NCI-H1417 (cell line): ENCODE results near the gene MEOX1.

Experiments used
- DNase-seq, 3 experiments: peaks; one replicate each; lab custom pipeline; 2025; lab: John Stamatoyannopoulos, UW

Gene MEOX1

DNA sequence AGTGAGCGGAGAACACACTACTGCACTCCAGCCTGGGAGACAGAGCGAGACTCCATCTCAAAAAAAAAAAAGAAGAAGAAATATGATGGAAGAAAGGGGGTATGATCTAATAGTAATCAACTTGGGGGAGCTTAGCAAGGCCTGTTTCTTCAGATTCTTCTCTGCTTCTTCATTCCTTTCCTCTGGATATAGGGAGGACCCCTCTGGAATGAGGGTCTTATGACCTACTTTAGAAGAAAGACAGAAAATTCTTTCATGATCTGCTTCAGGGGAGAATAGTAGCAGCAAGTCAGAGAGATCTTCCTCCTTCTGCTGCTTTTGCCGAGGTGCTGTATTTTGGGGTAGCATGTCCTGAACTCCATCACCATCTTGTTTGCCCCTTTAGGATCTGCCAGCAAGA lies 70.7 kb downstream of the MEOX1 start:
- no peak for DNase-seq
